Measurements from ENCODE around the gene TSPAN4.

TSPAN4 gene

DNA sequence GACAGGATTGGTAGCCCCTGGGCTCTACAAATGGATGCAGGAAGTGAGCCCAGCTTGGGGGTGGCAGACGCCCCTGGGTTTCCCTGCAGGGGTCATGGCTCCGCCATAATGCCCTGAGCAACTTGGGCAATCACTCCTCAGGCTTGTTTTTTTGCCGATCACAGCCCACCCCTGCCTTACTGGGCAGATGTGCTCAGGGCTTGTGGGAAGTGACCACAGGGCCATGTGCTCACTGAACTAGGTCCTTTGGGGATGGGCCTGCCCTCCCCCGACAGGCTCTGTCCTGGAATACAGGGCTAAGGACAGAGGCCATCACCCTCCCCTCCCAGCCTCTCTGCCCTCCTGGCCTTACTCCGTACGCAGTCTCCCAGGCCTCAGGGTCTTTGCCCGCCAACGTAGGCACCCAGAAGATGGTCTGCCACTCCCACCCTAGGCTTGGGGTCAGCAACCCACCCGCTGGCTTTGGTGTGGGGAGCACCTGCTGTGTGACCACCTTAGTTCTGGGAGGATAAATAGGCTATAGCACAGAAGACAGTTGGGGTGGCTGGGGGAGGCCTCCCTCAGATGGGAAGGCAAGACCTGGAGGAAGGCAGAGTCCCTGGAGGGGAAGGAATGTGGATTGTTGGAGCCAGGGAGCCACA lies 29.1 kb upstream of the TSPAN4 start:
- Histone ChIP-seq H3K4me3 (IDR thresholded peaks at IDR 0.05; ENCODE audit: insufficient read depth, low read depth, low read length) (no peak overlapping the region), H3K4me2 (no peak overlapping the region), H2AFZ (ENCODE audit: low read depth) (no peak overlapping the region), H3K27me3 (ENCODE audit: insufficient read depth, low read depth) (no peaks in the 10 kb centered on the region), H3K27ac (no peak overlapping the region), H3K9ac (no peak overlapping the region), H3K36me3 (ENCODE audit: insufficient read depth) (peaks cover 6% of the 10 kb centered on the region; the same call in 1 of the 2 replicates), H4K20me1 (ENCODE audit: insufficient read depth) (no peaks in the 10 kb centered on the region), H3K79me2 (ENCODE audit: insufficient read depth, low read depth) (peaks cover 32% of the 10 kb centered on the region), H3K4me1 (ENCODE audit: low read depth, poor library complexity, severe bottlenecking) (peaks cover 13% of the 10 kb centered on the region)
- TF ChIP-seq, protein P1, sequence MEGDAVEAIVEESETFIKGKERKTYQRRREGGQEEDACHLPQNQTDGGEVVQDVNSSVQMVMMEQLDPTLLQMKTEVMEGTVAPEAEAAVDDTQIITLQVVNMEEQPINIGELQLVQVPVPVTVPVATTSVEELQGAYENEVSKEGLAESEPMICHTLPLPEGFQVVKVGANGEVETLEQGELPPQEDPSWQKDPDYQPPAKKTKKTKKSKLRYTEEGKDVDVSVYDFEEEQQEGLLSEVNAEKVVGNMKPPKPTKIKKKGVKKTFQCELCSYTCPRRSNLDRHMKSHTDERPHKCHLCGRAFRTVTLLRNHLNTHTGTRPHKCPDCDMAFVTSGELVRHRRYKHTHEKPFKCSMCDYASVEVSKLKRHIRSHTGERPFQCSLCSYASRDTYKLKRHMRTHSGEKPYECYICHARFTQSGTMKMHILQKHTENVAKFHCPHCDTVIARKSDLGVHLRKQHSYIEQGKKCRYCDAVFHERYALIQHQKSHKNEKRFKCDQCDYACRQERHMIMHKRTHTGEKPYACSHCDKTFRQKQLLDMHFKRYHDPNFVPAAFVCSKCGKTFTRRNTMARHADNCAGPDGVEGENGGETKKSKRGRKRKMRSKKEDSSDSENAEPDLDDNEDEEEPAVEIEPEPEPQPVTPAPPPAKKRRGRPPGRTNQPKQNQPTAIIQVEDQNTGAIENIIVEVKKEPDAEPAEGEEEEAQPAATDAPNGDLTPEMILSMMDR (conservative IDR thresholded peaks at IDR 0.05; ENCODE audit: low read depth, low read length): no peak

DNA sequence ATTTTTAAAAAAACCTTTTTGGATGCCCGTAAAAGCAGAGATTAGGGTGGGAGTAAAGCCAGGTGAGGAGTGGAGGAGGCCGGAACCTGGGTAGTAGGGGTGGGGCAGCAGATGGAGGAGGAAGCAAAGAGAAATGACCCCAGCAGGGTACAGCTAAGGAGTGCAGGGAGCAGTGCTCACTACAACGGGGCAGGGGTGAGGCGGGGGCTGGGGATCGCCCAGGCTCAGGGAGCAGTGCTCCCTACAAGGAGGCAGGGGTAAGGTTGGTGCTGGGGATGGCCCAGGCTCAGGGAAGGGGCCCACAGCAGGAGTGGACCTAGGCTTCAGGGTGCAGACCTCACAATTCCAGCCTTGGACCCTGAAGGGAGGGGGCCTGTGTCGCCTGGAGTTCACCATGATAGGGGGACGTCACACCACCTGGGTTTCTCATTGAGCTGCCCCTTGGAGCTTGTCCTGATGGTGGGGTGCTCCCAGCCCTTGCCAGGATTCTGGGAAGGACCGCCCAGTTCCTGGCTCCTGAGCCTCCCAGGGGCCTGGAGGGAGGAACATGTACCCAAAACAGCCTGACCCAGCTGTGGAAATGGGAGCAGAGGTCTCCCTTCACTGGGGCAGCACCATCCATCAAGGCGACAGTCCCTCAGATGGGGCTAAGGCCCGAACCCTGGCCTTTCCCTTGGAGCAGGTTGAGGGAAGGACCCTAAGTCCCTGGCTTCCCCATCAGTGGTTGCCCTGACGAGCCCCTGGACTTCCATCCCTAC lies 26.8 kb upstream of the TSPAN4 start:
- H3K4me3 ChIP-seq (IDR thresholded peaks at IDR 0.05; ENCODE audit: insufficient read depth, low read depth, low read length): no peak overlapping the region
- no peaks in the 10 kb centered on the region for H4K20me1 ChIP-seq (ENCODE audit: insufficient read depth)
- H3K4me1 ChIP-seq (ENCODE audit: low read depth, poor library complexity, severe bottlenecking): peaks cover 17% of the 10 kb centered on the region
- H3K27me3 ChIP-seq (ENCODE audit: insufficient read depth, low read depth): no peaks in the 10 kb centered on the region
- no peak overlapping the region for H3K27ac ChIP-seq
- H2AFZ ChIP-seq (ENCODE audit: low read depth): no peak overlapping the region
- no peak overlapping the region for H3K9ac ChIP-seq
- H3K36me3 ChIP-seq (ENCODE audit: insufficient read depth): peaks cover 6% of the 10 kb centered on the region; the same call in 1 of the 2 replicates
- H3K4me2 ChIP-seq: no peak overlapping the region
- TF ChIP-seq, protein P1 (conservative IDR thresholded peaks at IDR 0.05; ENCODE audit: low read depth, low read length): no peak
- H3K79me2 ChIP-seq (ENCODE audit: insufficient read depth, low read depth): peaks cover 13% of the 10 kb centered on the region

DNA sequence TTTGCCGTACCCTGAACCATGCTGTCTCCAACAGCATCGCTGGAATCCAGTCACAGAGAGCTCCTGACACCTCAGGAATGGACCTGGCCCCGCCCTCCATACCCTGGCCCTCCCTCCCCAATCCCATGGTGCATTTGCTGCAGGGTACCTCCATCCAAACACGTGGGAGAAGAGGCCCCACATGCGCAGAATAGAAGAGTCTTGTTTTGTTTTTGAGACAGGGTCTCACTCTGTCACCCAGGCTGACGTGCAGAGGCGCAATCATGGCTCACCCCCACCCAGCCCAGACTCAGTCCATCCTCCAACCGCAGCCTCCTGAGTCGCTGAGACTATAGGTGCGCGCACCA lies 26.2 kb upstream of the TSPAN4 start:
- Histone ChIP-seq H3K36me3 (ENCODE audit: insufficient read depth) (peaks cover 6% of the 10 kb centered on the region; the same call in 1 of the 2 replicates), H3K79me2 (ENCODE audit: insufficient read depth, low read depth) (peaks cover 8% of the 10 kb centered on the region), H4K20me1 (ENCODE audit: insufficient read depth) (no peaks in the 10 kb centered on the region)

DNA sequence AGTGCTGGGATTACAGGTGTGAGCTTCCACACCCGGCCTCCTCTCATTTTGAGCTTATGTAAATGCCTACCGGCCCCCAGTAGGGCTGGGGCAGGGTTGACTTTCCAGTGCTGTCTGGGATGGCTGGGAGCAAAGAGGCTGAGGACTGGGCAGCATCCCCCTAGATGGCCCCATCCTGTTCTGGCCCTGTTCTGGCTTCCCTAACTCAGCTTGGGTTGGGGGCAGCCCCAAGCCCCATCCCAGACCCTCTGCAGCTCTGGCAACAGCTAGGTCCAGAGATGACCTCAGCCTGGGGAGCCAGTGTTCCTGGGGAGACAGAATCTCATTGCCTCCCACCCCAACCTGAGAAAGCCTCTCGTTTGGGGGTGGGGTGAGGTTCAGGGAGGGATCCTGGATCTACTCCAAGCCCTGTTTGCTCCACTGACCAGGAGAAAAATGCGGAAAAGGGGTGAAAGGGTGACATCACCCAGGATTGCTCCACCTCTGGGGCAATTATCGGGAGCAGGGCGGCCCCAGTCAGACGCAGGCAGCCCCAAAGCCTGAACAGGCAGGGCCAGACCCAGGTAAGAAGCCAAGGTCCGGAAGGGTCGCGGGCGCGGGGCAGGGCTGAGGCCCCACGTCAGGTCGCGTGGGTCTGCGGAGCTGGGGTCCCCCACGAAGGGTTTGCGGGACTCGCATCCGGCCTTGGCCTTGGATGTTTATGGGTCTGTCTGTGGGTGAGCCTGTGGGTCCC lies 24.1 kb upstream of the TSPAN4 start, which contains the start of gene PNPLA2:
Gene PNPLA2 (plus strand): TSS at position 519 of the 733 bp plus-strand sequence. CDS start 805 bp downstream, outside the sequence.
- TF ChIP-seq, protein P1 (conservative IDR thresholded peaks at IDR 0.05; ENCODE audit: low read depth, low read length): no peak
- no peaks in the 10 kb centered on the region for H3K36me3 ChIP-seq (ENCODE audit: insufficient read depth)
- H3K4me2 ChIP-seq: peak within 1 kb of the TSS; percentile 81
- no peaks in the 10 kb centered on the region for H3K27me3 ChIP-seq (ENCODE audit: insufficient read depth, low read depth)
- H3K79me2 ChIP-seq (ENCODE audit: insufficient read depth, low read depth): no peaks in the 10 kb centered on the region; the same call in 1 of the 2 replicates
- H3K27ac ChIP-seq: peak within 1 kb of the TSS; percentile 51
- H2AFZ ChIP-seq (ENCODE audit: low read depth): peak within 1 kb of the TSS; percentile 47; the same call in 1 of the 2 replicates
- H3K4me3 ChIP-seq (IDR thresholded peaks at IDR 0.05; ENCODE audit: insufficient read depth, low read depth, low read length): no peak within 1 kb of the TSS
- peak within 1 kb of the TSS; percentile 66 for H3K9ac ChIP-seq
- H3K4me1 ChIP-seq (ENCODE audit: low read depth, poor library complexity, severe bottlenecking): peaks cover 9% of the 10 kb centered on the region
- H4K20me1 ChIP-seq (ENCODE audit: insufficient read depth): no peaks in the 10 kb centered on the region

More for the DNA sequence above, 26.2 kb upstream of the TSPAN4 start:
- no peaks in the 10 kb centered on the region for H3K27me3 ChIP-seq (ENCODE audit: insufficient read depth, low read depth)
- H3K27ac ChIP-seq: no peak overlapping the region
- no peak overlapping the region for H2AFZ ChIP-seq (ENCODE audit: low read depth)
- TF ChIP-seq, protein P1 (conservative IDR thresholded peaks at IDR 0.05; ENCODE audit: low read depth, low read length): no peak
- H3K4me2 ChIP-seq: no peak overlapping the region
- H3K4me1 ChIP-seq (ENCODE audit: low read depth, poor library complexity, severe bottlenecking): peaks cover 15% of the 10 kb centered on the region
- H3K9ac ChIP-seq: no peak overlapping the region
- no peak overlapping the region for H3K4me3 ChIP-seq (IDR thresholded peaks at IDR 0.05; ENCODE audit: insufficient read depth, low read depth, low read length)
